Activated CD4-positive, CD25-positive, alpha-beta regulatory T cell treated with anti-CD3 and anti-CD28 coated beads, Interleukin-2, amount 50 U/mL, for 72 hours (primary cell): ENCODE measurements around the gene ELMO3.

Experiments
- DNase-seq: peaks from one replicate; pipeline ENCODE4 v3.0.0; 2021

The ELMO3 gene

GRCh38 chr16:67163999-67164558, 34.9 kb upstream of the ELMO3 start:
- no peak for DNase-seq

GRCh38 chr16:67164599-67165061, 34.3 kb upstream of the ELMO3 start, which contains the start of gene HSF4:
Gene HSF4 (plus strand): TSS chr16:67164745. CDS start chr16:67164812, 67 bp downstream.
- no peak for DNase-seq

- no peak for DNase-seq
Measured at GRCh38 chr16:67165121-67166078, 33.5 kb upstream of the ELMO3 start.

GRCh38 chr16:67166110-67166547, 32.8 kb upstream of the ELMO3 start:
- no peak for DNase-seq

GRCh38 chr16:67166598-67167168, 32.2 kb upstream of the ELMO3 start:
- DNase-seq, result no peak

- no peak for DNase-seq
Measured at GRCh38 chr16:67167588-67167987, 31.3 kb upstream of the ELMO3 start.

GRCh38 chr16:67169011-67169451, 29.9 kb upstream of the ELMO3 start:
- no peak for DNase-seq

- DNase-seq, result no peak
Measured at GRCh38 chr16:67169642-67170167, 29.2 kb upstream of the ELMO3 start.

- no peak for DNase-seq
Measured at GRCh38 chr16:67170168-67170948, 28.6 kb upstream of the ELMO3 start, which contains the start of gene NOL3. Gene NOL3 (plus strand): TSS chr16:67170538.

- DNase-seq, result no peak
Measured at GRCh38 chr16:67170949-67171649, 27.8 kb upstream of the ELMO3 start.

GRCh38 chr16:67173323-67173722, 25.6 kb upstream of the ELMO3 start:
- no peak for DNase-seq

- DNase-seq, result no peak
Measured at GRCh38 chr16:67173808-67174705, 24.9 kb upstream of the ELMO3 start.

- no peak for DNase-seq
Measured at GRCh38 chr16:67174706-67175231, 24.2 kb upstream of the ELMO3 start.

GRCh38 chr16:67176662-67177061, 22.3 kb upstream of the ELMO3 start:
- no peak for DNase-seq

GRCh38 chr16:67177743-67178699, 20.9 kb upstream of the ELMO3 start:
- DNase-seq, result no peak

GRCh38 chr16:67179421-67180080, 19.4 kb upstream of the ELMO3 start:
- no peak for DNase-seq

- DNase-seq, result no peak
Measured at GRCh38 chr16:67180166-67180565, 18.8 kb upstream of the ELMO3 start.

- no peak for DNase-seq
Measured at GRCh38 chr16:67181346-67181745, 17.6 kb upstream of the ELMO3 start.

GRCh38 chr16:67182288-67182687, 16.6 kb upstream of the ELMO3 start:
- DNase-seq, result no peak
